ENCODE measurements around the gene DNAH11. TPM values are rescaled to one million over a fixed set of nuclear protein-coding genes. Genes with fewer than 3 reads are reported as not detected.
"Not testable (repeated sequence)": the region's sequence is repeated elsewhere in the genome, so short reads cannot be mapped to it uniquely, and the experiment has no call there.

Gene DNAH11
- total RNA-seq, 1 experiment from 2014 or later, result 2.0 TPM

DNA sequence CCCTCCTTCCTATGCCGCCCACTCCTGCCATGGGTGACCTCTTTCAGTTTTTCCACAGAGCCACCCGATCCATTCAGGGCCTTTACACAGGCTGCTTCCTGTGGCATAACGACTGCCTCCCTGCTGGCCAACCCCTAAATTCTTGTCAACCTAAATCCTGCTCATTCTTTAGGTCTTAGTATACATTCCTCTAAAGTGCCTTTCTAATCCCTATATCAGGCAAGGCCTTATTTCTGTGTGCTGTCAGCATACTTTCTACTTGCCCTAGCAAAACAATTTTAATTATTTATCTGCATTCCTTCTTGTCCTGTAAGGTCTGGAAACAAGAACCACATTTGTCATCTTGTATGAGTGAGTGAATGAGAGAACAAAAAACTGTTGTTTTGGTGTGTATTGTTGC, 132.4 kb downstream of the DNAH11 start:
- Histone ChIP-seq H3K27me3 (replicated peaks; ENCODE audit: control insufficient read depth, insufficient read depth, low read length) (no peaks in the 10 kb centered on the region), H3K9me3 (peaks cover 18% of the 10 kb centered on the region; the same call in 1 of the 2 replicates), H3K36me3 (ENCODE audit: control insufficient read depth, insufficient read depth, low read length) (no peaks in the 10 kb centered on the region), H3K4me1 (peaks cover 19% of the 10 kb centered on the region), H3K4me3 (ENCODE audit: low read depth, low read length) (no peak overlapping the region)
- POLR2A ChIA-PET, result no interaction called here
- CTCF ChIA-PET, result no interaction called here
- intact Hi-C loops (cut with micrococcal nuclease; ENCODE audit: unreplicated experiment), result loop anchor here (1.0 kb wide), 1 partner anchor 57 kb away; no protein-coding TSS in a partner anchor
- no peaks in the 10 kb centered on the region for H3K4me1 Mint-ChIP-seq (ENCODE audit: low read depth, unreplicated experiment)
- no peaks in the 10 kb centered on the region for H3K9me3 Mint-ChIP-seq (ENCODE audit: unreplicated experiment)
- peak; percentile 39 to 55 for DNase-seq
- TF ChIP-seq, protein P1, sequence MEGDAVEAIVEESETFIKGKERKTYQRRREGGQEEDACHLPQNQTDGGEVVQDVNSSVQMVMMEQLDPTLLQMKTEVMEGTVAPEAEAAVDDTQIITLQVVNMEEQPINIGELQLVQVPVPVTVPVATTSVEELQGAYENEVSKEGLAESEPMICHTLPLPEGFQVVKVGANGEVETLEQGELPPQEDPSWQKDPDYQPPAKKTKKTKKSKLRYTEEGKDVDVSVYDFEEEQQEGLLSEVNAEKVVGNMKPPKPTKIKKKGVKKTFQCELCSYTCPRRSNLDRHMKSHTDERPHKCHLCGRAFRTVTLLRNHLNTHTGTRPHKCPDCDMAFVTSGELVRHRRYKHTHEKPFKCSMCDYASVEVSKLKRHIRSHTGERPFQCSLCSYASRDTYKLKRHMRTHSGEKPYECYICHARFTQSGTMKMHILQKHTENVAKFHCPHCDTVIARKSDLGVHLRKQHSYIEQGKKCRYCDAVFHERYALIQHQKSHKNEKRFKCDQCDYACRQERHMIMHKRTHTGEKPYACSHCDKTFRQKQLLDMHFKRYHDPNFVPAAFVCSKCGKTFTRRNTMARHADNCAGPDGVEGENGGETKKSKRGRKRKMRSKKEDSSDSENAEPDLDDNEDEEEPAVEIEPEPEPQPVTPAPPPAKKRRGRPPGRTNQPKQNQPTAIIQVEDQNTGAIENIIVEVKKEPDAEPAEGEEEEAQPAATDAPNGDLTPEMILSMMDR (IDR thresholded peaks at IDR 0.05; ENCODE audit: insufficient read depth in 1 of 2, low read depth in 1 of 2, low read length in 1 of 2, severe bottlenecking in 1 of 2, unreplicated experiment in 1 of 2), result no peak
- no TSS peak for BruUV-seq (replicated peaks)
- H3K4me3 Mint-ChIP-seq (ENCODE audit: unreplicated experiment), result no peak overlapping the region
- H3K36me3 Mint-ChIP-seq (ENCODE audit: insufficient read depth, unreplicated experiment), result no peaks in the 10 kb centered on the region
- H3K27ac Mint-ChIP-seq (ENCODE audit: unreplicated experiment), result no peak overlapping the region
- H3K27me3 Mint-ChIP-seq (ENCODE audit: insufficient read depth, unreplicated experiment), result no peaks in the 10 kb centered on the region

DNA sequence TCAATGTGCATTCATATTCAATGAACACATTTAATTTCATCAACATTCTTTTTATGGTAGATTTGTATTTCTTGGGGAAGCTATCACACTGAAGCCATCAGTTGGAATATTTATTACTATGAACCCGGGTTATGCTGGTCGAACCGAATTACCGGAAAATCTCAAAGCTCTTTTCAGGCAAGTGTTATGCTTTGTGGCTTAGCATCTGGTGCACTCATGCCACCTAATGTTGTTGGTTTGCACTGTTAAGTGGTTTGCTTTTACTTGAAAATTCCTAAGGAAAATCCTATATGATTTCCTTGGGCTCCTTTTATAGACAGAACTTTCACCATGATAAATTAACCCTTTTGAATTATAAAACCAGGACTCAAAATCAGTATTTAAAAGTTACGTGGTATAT, 147.9 kb downstream of the DNAH11 start:
- no peaks in the 10 kb centered on the region for H3K4me1 Mint-ChIP-seq (ENCODE audit: low read depth, unreplicated experiment)
- no peaks in the 10 kb centered on the region for H3K27me3 Mint-ChIP-seq (ENCODE audit: insufficient read depth, unreplicated experiment)
- Histone ChIP-seq H3K9me3 (no peaks in the 10 kb centered on the region), H3K27me3 (replicated peaks; ENCODE audit: control insufficient read depth, insufficient read depth, low read length) (no peaks in the 10 kb centered on the region), H3K4me1 (no peaks in the 10 kb centered on the region), H3K4me3 (ENCODE audit: low read depth, low read length) (no peak overlapping the region), H3K36me3 (ENCODE audit: control insufficient read depth, insufficient read depth, low read length) (no peaks in the 10 kb centered on the region)
- BruUV-seq (replicated peaks), result no TSS peak
- H3K36me3 Mint-ChIP-seq (ENCODE audit: insufficient read depth, unreplicated experiment), result no peaks in the 10 kb centered on the region
- TF ChIP-seq, protein P1 (IDR thresholded peaks at IDR 0.05; ENCODE audit: insufficient read depth in 1 of 2, low read depth in 1 of 2, low read length in 1 of 2, severe bottlenecking in 1 of 2, unreplicated experiment in 1 of 2), result peak in 1 of 2 experiments; percentile 19
- H3K27ac Mint-ChIP-seq (ENCODE audit: unreplicated experiment), result no peak overlapping the region
- intact Hi-C loops (cut with micrococcal nuclease; ENCODE audit: unreplicated experiment), result loop anchor here (2.0 kb wide), 1 partner anchor 436 kb away; no protein-coding TSS in a partner anchor
- H3K4me3 Mint-ChIP-seq (ENCODE audit: unreplicated experiment), result no peak overlapping the region
- ChIA-PET POLR2A (no interaction called here), CTCF (interaction anchor here (1.0 kb wide), 1 partner anchor 77 kb away, joined by 5 read pairs; no protein-coding TSS in a partner anchor)
- DNase-seq, result no peak
- no peaks in the 10 kb centered on the region for H3K9me3 Mint-ChIP-seq (ENCODE audit: unreplicated experiment)

DNA sequence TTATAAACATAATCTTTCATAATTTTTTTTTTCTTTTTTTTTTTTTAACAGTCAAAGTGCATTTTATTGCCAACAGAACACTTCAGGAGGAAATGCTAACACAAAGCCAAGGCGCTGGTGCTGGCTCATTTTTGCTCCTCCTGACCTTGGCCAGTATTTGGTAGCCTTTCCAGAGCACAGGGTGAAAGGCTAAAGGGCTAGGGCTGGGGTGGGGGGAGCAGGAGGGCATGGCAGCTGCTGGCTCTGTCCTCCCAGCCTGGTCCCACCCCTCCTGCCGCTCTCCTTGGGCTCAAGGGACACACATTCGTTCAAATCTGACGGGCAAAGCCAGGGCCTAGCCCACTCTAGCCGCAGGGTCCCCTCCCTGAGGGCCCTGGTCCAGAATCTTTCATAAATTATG, 148.3 kb downstream of the DNAH11 start:
- H3K27ac Mint-ChIP-seq (ENCODE audit: unreplicated experiment); H3K36me3 ChIP-seq (ENCODE audit: control insufficient read depth, insufficient read depth, low read length); H3K4me1 ChIP-seq; H3K9me3 Mint-ChIP-seq (ENCODE audit: unreplicated experiment); H3K4me1 Mint-ChIP-seq (ENCODE audit: low read depth, unreplicated experiment); H3K27me3 ChIP-seq (replicated peaks; ENCODE audit: control insufficient read depth, insufficient read depth, low read length); H3K4me3 ChIP-seq (ENCODE audit: low read depth, low read length); H3K27me3 Mint-ChIP-seq (ENCODE audit: insufficient read depth, unreplicated experiment); H3K9me3 ChIP-seq; H3K4me3 Mint-ChIP-seq (ENCODE audit: unreplicated experiment); POLR2A ChIA-PET; BruUV-seq (replicated peaks); DNase-seq; H3K36me3 Mint-ChIP-seq (ENCODE audit: insufficient read depth, unreplicated experiment): not testable (repeated sequence)
- intact Hi-C loops (cut with micrococcal nuclease; ENCODE audit: unreplicated experiment), result loop anchor here (2.0 kb wide), 1 partner anchor 436 kb away; no protein-coding TSS in a partner anchor
- CTCF ChIA-PET, result interaction anchor here (1.0 kb wide), 1 partner anchor 76 kb away, joined by 5 read pairs; no protein-coding TSS in a partner anchor

DNA sequence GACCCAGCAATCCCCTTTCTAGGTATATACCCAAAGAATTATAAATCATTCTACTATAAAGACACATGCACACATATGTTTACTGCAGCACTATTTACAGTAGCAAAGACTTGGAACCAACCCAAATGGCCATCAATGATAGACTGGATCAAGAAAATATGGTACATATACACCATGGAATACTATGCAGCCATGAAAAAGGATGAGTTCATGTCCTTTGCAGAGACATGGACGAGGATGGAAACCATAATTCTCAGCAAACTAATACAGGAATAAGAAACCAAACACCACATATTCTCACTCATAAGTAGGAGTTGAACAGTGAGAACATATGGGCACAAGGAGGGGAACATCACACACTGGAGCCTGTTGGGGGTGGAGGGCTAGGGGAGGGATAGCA, 157.7 kb downstream of the DNAH11 start:
- H3K27me3 Mint-ChIP-seq (ENCODE audit: insufficient read depth, unreplicated experiment); DNase-seq; H3K27ac Mint-ChIP-seq (ENCODE audit: unreplicated experiment); H3K9me3 Mint-ChIP-seq (ENCODE audit: unreplicated experiment); H3K4me3 ChIP-seq (ENCODE audit: low read depth, low read length); CTCF ChIA-PET; H3K36me3 Mint-ChIP-seq (ENCODE audit: insufficient read depth, unreplicated experiment); intact Hi-C loops (cut with micrococcal nuclease; ENCODE audit: unreplicated experiment); POLR2A ChIA-PET; H3K4me1 ChIP-seq; H3K36me3 ChIP-seq (ENCODE audit: control insufficient read depth, insufficient read depth, low read length); H3K4me3 Mint-ChIP-seq (ENCODE audit: unreplicated experiment); H3K9me3 ChIP-seq; H3K4me1 Mint-ChIP-seq (ENCODE audit: low read depth, unreplicated experiment); H3K27me3 ChIP-seq (replicated peaks; ENCODE audit: control insufficient read depth, insufficient read depth, low read length); BruUV-seq (replicated peaks): not testable (repeated sequence)

Data from Caco-2 (cell line).